ENCODE data around the gene CEP135.

- TF ChIP-seq REST (IDR thresholded peaks at IDR 0.05; ENCODE audit: borderline replicate concordance) (no peak), TAF1 (IDR thresholded peaks at IDR 0.05; ENCODE audit: low read depth) (no peak), EZH2 (IDR thresholded peaks at IDR 0.05; ENCODE audit: borderline replicate concordance, insufficient read depth, low read length, poor library complexity, severe bottlenecking) (no peak), CTCF (IDR thresholded peaks at IDR 0.05; ENCODE audit: poor library complexity, severe bottlenecking) (no peak), RAD21 (conservative IDR thresholded peaks at IDR 0.05) (no peak), POLR2AphosphoS5 (IDR thresholded peaks at IDR 0.05) (no peak), SMC3 (conservative IDR thresholded peaks at IDR 0.05; ENCODE audit: poor library complexity) (no peak)
These were observed 47.9 kb downstream of the CEP135 start for GRCh38 chr4:55996646-55997045.
